ENCODE results near the gene PTPRN2. TPM values are rescaled to one million over a fixed set of nuclear protein-coding genes. Genes with fewer than 3 reads are reported as not detected.

PTPRN2 gene
- total RNA-seq, 2 donors from 2014 or later: 0.72 to 0.79 TPM

DNA sequence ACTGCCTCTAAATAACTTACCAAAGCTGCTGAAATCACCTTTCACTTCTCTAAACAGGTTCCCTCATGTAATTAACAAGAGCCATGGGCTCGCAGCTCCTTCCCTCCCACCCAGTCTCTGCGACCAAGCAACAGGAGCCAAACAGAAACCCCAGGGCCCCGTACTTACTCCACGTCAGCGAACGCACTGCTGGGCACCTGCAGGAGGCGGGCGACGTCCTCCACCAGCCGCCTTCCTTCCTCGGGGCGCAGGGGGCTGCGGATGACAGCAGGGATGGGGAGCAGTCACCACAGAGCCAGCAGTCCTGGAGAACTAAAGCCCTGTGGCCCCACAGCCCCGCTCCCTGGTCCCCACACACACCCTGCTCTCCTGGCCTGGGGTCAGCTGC, 477.0 kb downstream of the PTPRN2 start:
- no peak overlapping the region for H3K4me3 Mint-ChIP-seq
- DNase-seq: no peak
- no peak for ATAC-seq (replicated peaks in 1 of 2)
- peaks cover 12 to 16% of the 10 kb centered on the region in 2 donors for H3K9me3 Mint-ChIP-seq
- peaks cover 9% of the 10 kb centered on the region for H3K27me3 Mint-ChIP-seq (ENCODE audit: low read depth)
- peaks cover 4 to 5% of the 10 kb centered on the region in 2 donors for H3K36me3 Mint-ChIP-seq (ENCODE audit: insufficient read depth in 2 of 2)
- no peaks in the 10 kb centered on the region for H3K4me1 Mint-ChIP-seq (ENCODE audit: low read depth)
- no peak overlapping the region for H3K27ac Mint-ChIP-seq

GRCh38 chr7:158110034-158110590, 477.5 kb downstream of the PTPRN2 start:
- Mint-ChIP-seq H3K27ac (no peak overlapping the region), H3K9me3 (peaks cover 12 to 14% of the 10 kb centered on the region in 2 donors), H3K4me1 (ENCODE audit: low read depth) (no peaks in the 10 kb centered on the region), H3K36me3 (ENCODE audit: insufficient read depth in 2 of 2) (peaks cover 4 to 5% of the 10 kb centered on the region in 2 donors), H3K27me3 (ENCODE audit: low read depth) (peaks cover 9% of the 10 kb centered on the region), H3K4me3 (no peak overlapping the region)
- ATAC-seq (replicated peaks in 1 of 2): no peak
- DNase-seq: no peak

- Mint-ChIP-seq H3K4me3 (no peak overlapping the region), H3K36me3 (ENCODE audit: insufficient read depth in 2 of 2) (peaks cover 4 to 5% of the 10 kb centered on the region in 2 donors), H3K9me3 (peaks cover 12% of the 10 kb centered on the region in 2 donors), H3K27ac (no peak overlapping the region), H3K4me1 (ENCODE audit: low read depth) (no peaks in the 10 kb centered on the region), H3K27me3 (ENCODE audit: low read depth) (peaks cover 9% of the 10 kb centered on the region)
- DNase-seq: no peak
- ATAC-seq (replicated peaks in 1 of 2): peak in 1 of 2 donors; percentile 19
Measured at GRCh38 chr7:158109364-158110033, 478.1 kb downstream of the PTPRN2 start.

DNA sequence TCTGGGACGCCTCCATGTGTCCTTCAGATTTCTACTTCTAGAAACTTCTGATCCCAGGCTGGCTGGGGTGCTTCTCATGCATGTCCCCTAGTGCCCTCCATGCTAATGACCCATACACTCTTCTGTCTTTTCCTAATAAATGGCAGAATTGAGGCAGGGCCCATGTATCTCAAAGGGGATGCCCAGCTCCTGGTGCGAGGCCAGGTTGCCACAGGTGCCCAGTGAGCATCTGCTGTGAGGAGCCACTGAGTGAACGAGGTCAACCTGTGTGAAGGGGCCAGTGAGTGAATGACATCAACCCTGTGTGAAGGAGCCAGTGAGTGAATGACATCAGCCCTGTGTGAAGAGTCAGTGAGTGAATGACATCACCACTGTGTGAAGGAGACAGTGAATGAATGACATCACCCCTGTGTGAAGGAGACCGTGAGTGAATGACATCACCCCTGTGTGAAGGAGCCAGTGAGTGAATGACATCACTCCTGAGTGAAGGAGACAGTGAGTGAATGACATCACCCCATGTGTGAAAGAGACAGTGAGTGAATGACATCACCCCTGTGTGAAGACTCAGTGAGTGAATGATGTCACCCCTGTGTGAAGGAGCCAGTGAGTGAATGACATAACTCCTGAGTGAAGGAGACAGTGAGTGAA, 478.9 kb downstream of the PTPRN2 start:
- DNase-seq (no peak), ATAC-seq (replicated peaks in 1 of 2) (no peak)
- Mint-ChIP-seq H3K27ac (no peak overlapping the region), H3K36me3 (ENCODE audit: insufficient read depth in 2 of 2) (peaks cover 4 to 5% of the 10 kb centered on the region in 2 donors), H3K4me3 (no peak overlapping the region), H3K9me3 (peaks cover 10 to 12% of the 10 kb centered on the region in 2 donors), H3K27me3 (ENCODE audit: low read depth) (peaks cover 9% of the 10 kb centered on the region), H3K4me1 (ENCODE audit: low read depth) (no peaks in the 10 kb centered on the region)

GRCh38 chr7:158107806-158108205, 479.8 kb downstream of the PTPRN2 start:
- Mint-ChIP-seq H3K27me3 (ENCODE audit: low read depth) (peaks cover 9% of the 10 kb centered on the region), H3K4me3 (no peak overlapping the region)
- DNase-seq: no peak

GRCh38 chr7:158106272-158106671, 481.4 kb downstream of the PTPRN2 start:
- Mint-ChIP-seq H3K4me1 (ENCODE audit: low read depth) (no peaks in the 10 kb centered on the region), H3K27me3 (ENCODE audit: low read depth) (peaks cover 14% of the 10 kb centered on the region), H3K27ac (no peak overlapping the region), H3K36me3 (ENCODE audit: insufficient read depth in 2 of 2) (peaks cover 2 to 4% of the 10 kb centered on the region in 2 donors), H3K4me3 (no peak overlapping the region), H3K9me3 (peaks cover 4 to 7% of the 10 kb centered on the region in 2 donors)
- ATAC-seq (replicated peaks in 1 of 2) (no peak), DNase-seq (no peak)

More at GRCh38 chr7:158107806-158108205, 479.8 kb downstream of the PTPRN2 start:
- peaks cover 4 to 7% of the 10 kb centered on the region in 2 donors for H3K9me3 Mint-ChIP-seq
- ATAC-seq (replicated peaks in 1 of 2): no peak
- no peaks in the 10 kb centered on the region for H3K4me1 Mint-ChIP-seq (ENCODE audit: low read depth)
- H3K27ac Mint-ChIP-seq: no peak overlapping the region
- peaks cover 2 to 4% of the 10 kb centered on the region in 2 donors for H3K36me3 Mint-ChIP-seq (ENCODE audit: insufficient read depth in 2 of 2)

- H3K27me3 Mint-ChIP-seq (ENCODE audit: low read depth): peaks cover 14% of the 10 kb centered on the region
- no peaks in the 10 kb centered on the region for H3K9me3 Mint-ChIP-seq
- H3K36me3 Mint-ChIP-seq (ENCODE audit: insufficient read depth in 2 of 2): no peaks in the 10 kb centered on the region
- no peaks in the 10 kb centered on the region for H3K4me1 Mint-ChIP-seq (ENCODE audit: low read depth)
- ATAC-seq (replicated peaks in 1 of 2) (no peak), DNase-seq (no peak)
- no peak overlapping the region for H3K27ac Mint-ChIP-seq
- H3K4me3 Mint-ChIP-seq: no peak overlapping the region
Measured at GRCh38 chr7:158103378-158103777, 484.2 kb downstream of the PTPRN2 start.

DNA sequence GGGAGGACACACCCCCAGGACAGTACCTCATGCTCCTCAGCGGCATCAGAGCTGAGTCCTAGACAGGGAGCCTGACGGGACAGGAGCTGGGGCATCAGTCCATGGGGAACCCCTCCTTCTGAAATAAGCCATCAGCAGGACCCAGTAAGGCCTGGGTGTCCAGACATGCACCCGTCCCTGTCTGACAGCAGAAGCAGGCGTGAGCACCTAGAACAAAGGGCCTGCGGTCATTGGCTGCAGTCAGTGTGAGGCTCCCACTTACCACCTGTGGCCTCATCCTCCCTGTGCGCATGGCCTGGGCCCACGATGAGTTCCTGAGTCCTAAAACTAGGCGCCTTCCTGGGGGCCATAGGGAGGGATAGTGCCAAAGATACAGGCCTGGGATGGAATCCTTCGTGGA, 484.7 kb downstream of the PTPRN2 start:
- Mint-ChIP-seq H3K4me3 (no peak overlapping the region), H3K27ac (no peak overlapping the region), H3K4me1 (ENCODE audit: low read depth) (no peaks in the 10 kb centered on the region), H3K9me3 (no peaks in the 10 kb centered on the region), H3K36me3 (ENCODE audit: insufficient read depth in 2 of 2) (no peaks in the 10 kb centered on the region), H3K27me3 (ENCODE audit: low read depth) (peaks cover 9% of the 10 kb centered on the region)
- DNase-seq: no peak
- no peak for ATAC-seq (replicated peaks in 1 of 2)

- no peaks in the 10 kb centered on the region for H3K4me1 Mint-ChIP-seq (ENCODE audit: low read depth)
- DNase-seq: no peak
- H3K27ac Mint-ChIP-seq: no peak overlapping the region
- no peak for ATAC-seq (replicated peaks in 1 of 2)
- H3K27me3 Mint-ChIP-seq (ENCODE audit: low read depth): peaks cover 5% of the 10 kb centered on the region
- no peaks in the 10 kb centered on the region for H3K9me3 Mint-ChIP-seq
- H3K36me3 Mint-ChIP-seq (ENCODE audit: insufficient read depth in 2 of 2): no peaks in the 10 kb centered on the region
- no peak overlapping the region for H3K4me3 Mint-ChIP-seq
Measured at GRCh38 chr7:158101821-158102450, 485.7 kb downstream of the PTPRN2 start.

GRCh38 chr7:158098125-158099030, 489.2 kb downstream of the PTPRN2 start:
- peaks cover 5% of the 10 kb centered on the region for H3K27me3 Mint-ChIP-seq (ENCODE audit: low read depth)
- no peaks in the 10 kb centered on the region for H3K4me1 Mint-ChIP-seq (ENCODE audit: low read depth)
- H3K27ac Mint-ChIP-seq: no peak overlapping the region
- H3K4me3 Mint-ChIP-seq: no peak overlapping the region
- no peaks in the 10 kb centered on the region for H3K36me3 Mint-ChIP-seq (ENCODE audit: insufficient read depth in 2 of 2)
- no peak for DNase-seq
- H3K9me3 Mint-ChIP-seq: no peaks in the 10 kb centered on the region
- ATAC-seq (replicated peaks in 1 of 2): no peak

DNA sequence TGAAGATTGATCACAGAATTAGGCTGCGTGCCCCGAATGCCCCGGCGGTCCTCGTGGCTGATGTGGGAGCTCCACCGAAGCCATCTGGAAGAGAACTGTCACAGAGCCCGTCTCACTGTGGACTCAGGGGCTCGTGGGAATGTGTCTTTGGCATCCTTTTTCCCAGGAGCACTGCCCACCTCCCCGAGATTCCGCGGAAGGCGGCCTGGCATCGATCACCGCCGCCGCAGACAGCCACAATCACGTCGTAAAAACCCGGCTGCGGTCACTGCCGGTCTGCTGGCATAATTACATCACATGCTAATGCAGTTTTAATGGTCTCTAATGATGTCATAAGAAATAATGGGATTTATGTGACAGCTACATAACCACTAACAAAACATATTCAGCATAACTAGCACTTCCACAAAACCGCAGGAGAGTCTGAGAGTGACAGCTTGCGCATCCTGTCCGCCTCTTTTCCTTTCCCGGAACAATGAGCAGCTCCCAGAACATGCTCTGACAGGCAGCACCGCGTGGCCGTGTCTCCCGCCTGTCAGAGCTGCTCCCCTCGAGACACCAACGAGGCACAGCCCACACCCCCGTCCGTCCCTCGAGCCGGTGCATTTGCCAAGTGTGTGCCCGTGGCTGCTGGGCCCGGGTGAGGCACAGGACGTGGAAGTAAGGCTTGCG, 490.0 kb downstream of the PTPRN2 start:
- Mint-ChIP-seq H3K9me3 (no peaks in the 10 kb centered on the region), H3K27me3 (ENCODE audit: low read depth) (peaks cover 5% of the 10 kb centered on the region), H3K4me1 (ENCODE audit: low read depth) (no peaks in the 10 kb centered on the region), H3K4me3 (no peak overlapping the region), H3K36me3 (ENCODE audit: insufficient read depth in 2 of 2) (no peaks in the 10 kb centered on the region), H3K27ac (no peak overlapping the region)
- ATAC-seq (replicated peaks in 1 of 2): no peak
- no peak for DNase-seq

DNA sequence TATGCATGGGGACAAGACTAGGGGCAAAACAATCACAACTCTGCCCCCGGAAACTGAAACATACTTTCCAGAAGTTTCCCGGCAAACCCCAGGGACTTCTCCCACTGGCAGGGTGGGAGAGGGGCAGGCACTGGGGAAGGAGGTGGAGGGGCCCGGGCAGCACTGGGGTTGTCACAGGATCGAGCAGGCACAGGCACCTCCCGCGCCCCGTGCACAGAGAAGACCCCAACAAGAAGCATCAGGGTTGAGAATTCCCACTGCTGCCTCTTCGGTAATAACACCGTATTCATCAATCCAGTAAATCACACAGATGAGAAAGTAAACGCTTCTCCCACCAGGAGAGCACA, 490.5 kb downstream of the PTPRN2 start:
- no peaks in the 10 kb centered on the region for H3K9me3 Mint-ChIP-seq
- H3K27ac Mint-ChIP-seq: no peak overlapping the region
- ATAC-seq (replicated peaks in 1 of 2): no peak
- H3K4me1 Mint-ChIP-seq (ENCODE audit: low read depth): no peaks in the 10 kb centered on the region
- H3K36me3 Mint-ChIP-seq (ENCODE audit: insufficient read depth in 2 of 2): no peaks in the 10 kb centered on the region
- DNase-seq: no peak
- no peak overlapping the region for H3K4me3 Mint-ChIP-seq
- peaks cover 5% of the 10 kb centered on the region for H3K27me3 Mint-ChIP-seq (ENCODE audit: low read depth)
